Neutrophil (primary cell): ENCODE measurements around the gene FCGR2B.
"Not testable (repeated sequence)": the region's sequence is repeated elsewhere in the genome, so short reads cannot be mapped to it uniquely, and the experiment has no call there.

Experiments
- H3K27ac ChIP-seq: fragments of 200-600 bp; sonication (generic); 2 replicates; pipeline ENCODE4 v1.5.1; 2016; ENCODE audit warnings: mild to moderate bottlenecking, moderate library complexity
- H3K27me3 ChIP-seq: fragments of 200-600 bp; sonication (generic); 2 replicates; pipeline ENCODE4 v1.6.0; 2016; ENCODE audit warnings: mild to moderate bottlenecking
- H3K36me3 ChIP-seq: fragments of 200-600 bp; sonication (generic); 2 replicates; pipeline ENCODE4 v1.5.1; 2017
- H3K4me1 ChIP-seq, 2 experiments: fragments of 200-600 bp in 1 of 2; sonication (generic) in 1 of 2; 1 replicate in 1 of 2; 2 replicates in 1 of 2; pipeline versions ENCODE4 v1.5.1 to v1.6.1; 2013 to 2016; ENCODE audit warnings: low read depth in 1 of 2, low read length in 1 of 2, mild to moderate bottlenecking in 1 of 2, moderate library complexity in 1 of 2; ENCODE audit not compliant: control insufficient read depth in 1 of 2, insufficient read depth in 1 of 2
- H3K4me3 ChIP-seq, 2 experiments: fragments of 200-600 bp in 1 of 2; sonication (generic) in 1 of 2; 1 replicate in 1 of 2; 2 replicates in 1 of 2; pipeline ENCODE4 v1.5.1; 2013 to 2016; ENCODE audit warnings: low read depth in 1 of 2, low read length in 1 of 2, mild to moderate bottlenecking in 1 of 2, moderate library complexity in 1 of 2
- H3K9me3 ChIP-seq: fragments of 200-600 bp; sonication (generic); 2 replicates; pipeline ENCODE4 v1.5.1; 2016
- TF ChIP-seq, protein P1 (sequence below): fragments of 200-600 bp; sonication (generic); IDR thresholded peaks from 2 replicates; pipeline ENCODE4 v1.5.1; 2016; ENCODE audit warnings: antibody characterized with exemption

FCGR2B gene

GRCh38 chr1:161722406-161722805 is 59.5 kb downstream of the FCGR2B start:
- H3K4me1 ChIP-seq, result peaks cover 17% of the 10 kb centered on the region in 2 experiments
- no peak overlapping the region for H3K4me3 ChIP-seq
- H3K27ac ChIP-seq, result no peak overlapping the region
- H3K27me3 ChIP-seq, result peaks cover 73% of the 10 kb centered on the region
- H3K9me3 ChIP-seq, result no peaks in the 10 kb centered on the region
- TF ChIP-seq, protein P1, sequence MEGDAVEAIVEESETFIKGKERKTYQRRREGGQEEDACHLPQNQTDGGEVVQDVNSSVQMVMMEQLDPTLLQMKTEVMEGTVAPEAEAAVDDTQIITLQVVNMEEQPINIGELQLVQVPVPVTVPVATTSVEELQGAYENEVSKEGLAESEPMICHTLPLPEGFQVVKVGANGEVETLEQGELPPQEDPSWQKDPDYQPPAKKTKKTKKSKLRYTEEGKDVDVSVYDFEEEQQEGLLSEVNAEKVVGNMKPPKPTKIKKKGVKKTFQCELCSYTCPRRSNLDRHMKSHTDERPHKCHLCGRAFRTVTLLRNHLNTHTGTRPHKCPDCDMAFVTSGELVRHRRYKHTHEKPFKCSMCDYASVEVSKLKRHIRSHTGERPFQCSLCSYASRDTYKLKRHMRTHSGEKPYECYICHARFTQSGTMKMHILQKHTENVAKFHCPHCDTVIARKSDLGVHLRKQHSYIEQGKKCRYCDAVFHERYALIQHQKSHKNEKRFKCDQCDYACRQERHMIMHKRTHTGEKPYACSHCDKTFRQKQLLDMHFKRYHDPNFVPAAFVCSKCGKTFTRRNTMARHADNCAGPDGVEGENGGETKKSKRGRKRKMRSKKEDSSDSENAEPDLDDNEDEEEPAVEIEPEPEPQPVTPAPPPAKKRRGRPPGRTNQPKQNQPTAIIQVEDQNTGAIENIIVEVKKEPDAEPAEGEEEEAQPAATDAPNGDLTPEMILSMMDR, result no peak
- no peaks in the 10 kb centered on the region for H3K36me3 ChIP-seq

GRCh38 chr1:161723459-161724141 is 60.7 kb downstream of the FCGR2B start:
- Histone ChIP-seq H3K4me3 (no peak overlapping the region), H3K36me3 (no peaks in the 10 kb centered on the region), H3K9me3 (no peaks in the 10 kb centered on the region), H3K4me1 (peaks cover 19 to 20% of the 10 kb centered on the region in 2 experiments), H3K27me3 (peaks cover 85% of the 10 kb centered on the region), H3K27ac (no peak overlapping the region)
- TF ChIP-seq, protein P1, result no peak

DNA sequence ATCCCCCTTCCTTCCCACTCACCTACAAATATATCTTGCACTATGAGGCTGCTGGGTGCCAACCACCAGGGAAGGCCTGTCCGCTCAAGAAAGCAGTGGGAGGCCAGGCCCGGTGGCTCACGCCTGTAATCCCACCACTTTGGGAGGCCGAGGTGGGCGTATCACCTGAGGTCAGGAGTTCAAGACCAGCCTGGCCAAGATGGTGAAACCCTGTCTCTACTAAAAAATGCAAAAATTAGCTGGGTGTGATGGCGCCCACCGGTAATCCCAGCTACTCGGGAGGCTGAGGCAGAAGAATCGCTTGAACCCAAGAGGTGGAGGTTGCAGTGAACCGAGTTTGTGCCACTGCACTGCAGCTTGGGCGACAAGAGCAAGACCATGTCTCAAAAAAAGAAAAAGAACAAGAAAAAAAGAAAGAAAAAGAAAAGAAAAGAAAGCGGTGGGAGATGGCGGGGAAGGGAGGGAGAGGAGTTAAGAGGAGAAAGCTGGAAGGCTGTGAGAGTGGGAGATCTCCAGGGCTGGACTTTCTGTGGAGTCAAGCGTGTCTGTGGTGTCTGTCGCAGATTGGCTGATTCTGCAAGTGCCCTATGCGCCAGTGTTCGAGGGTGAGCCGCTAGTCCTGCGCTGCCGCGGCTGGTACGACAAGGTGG is 62.4 kb downstream of the FCGR2B start:
- Histone ChIP-seq H3K4me3 (peak overlapping the region; percentile 78 to 82), H3K4me1 (peaks cover 19 to 20% of the 10 kb centered on the region in 2 experiments), H3K27me3 (peaks cover 100% of the 10 kb centered on the region)
- H3K9me3 ChIP-seq, H3K36me3 ChIP-seq, H3K27ac ChIP-seq: not testable (repeated sequence)

GRCh38 chr1:161725908-161726472 is 63.0 kb downstream of the FCGR2B start:
- H3K9me3 ChIP-seq, result no peaks in the 10 kb centered on the region
- TF ChIP-seq, protein P1, result no peak
- H3K36me3 ChIP-seq, result no peaks in the 10 kb centered on the region
- peak overlapping the region; percentile 64 for H3K27ac ChIP-seq
- H3K4me1 ChIP-seq, result peaks cover 19 to 20% of the 10 kb centered on the region in 2 experiments
- peaks cover 100% of the 10 kb centered on the region for H3K27me3 ChIP-seq
- peak overlapping the region; percentile 78 to 82 for H3K4me3 ChIP-seq

DNA sequence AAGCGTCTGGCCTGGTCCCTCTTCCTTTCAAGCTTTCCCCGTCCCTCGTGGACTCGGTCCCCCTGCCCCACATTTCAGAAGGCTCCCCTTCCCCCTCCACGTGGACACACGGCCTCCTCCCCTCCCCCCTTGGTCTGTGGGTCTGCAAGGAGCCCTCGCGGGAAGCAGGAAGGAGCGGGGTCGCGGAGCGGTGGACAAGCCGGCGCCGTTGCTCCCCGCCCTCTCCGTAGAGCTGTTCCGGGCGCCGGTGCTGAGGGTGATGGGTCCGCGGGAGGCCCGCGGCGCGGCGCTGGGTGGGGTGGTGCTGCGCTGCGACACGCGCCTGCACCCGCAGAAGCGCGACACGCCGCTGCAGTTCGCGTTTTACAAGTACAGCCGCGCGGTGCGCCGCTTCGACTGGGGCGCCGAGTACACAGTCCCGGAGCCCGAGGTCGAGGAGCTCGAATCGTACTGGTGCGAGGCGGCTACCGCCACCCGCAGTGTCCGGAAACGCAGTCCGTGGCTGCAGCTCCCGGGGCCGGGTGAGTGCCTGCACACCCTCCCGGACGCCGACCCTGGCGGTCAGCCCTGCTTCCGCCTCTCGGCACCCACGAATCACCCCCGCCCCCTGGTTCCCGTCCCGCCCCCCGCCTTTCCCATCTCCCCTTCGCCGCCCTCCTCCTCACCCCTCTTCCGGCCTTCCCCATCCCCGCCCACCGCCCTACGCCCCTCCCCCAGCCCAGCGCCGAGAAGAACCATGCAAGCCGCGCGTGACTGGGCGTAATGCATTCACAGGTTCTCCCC is 63.7 kb downstream of the FCGR2B start:
- Histone ChIP-seq H3K27ac (peak overlapping the region; percentile 64), H3K9me3 (no peaks in the 10 kb centered on the region), H3K4me3 (peak overlapping the region; percentile 78 to 82), H3K4me1 (peaks cover 19 to 20% of the 10 kb centered on the region in 2 experiments), H3K36me3 (no peaks in the 10 kb centered on the region), H3K27me3 (peaks cover 100% of the 10 kb centered on the region)
- TF ChIP-seq, protein P1, result peak; percentile 21
